GM18526 (cell line): Measurements from ENCODE around the gene RPLP1.

Source experiments
- POLR2A ChIP-seq: IDR thresholded peaks from 3 replicates; pipeline ENCODE4 v1.6.1; 2011; ENCODE audit not compliant: insufficient read length; ENCODE audit errors: extremely low read depth

The RPLP1 gene

DNA sequence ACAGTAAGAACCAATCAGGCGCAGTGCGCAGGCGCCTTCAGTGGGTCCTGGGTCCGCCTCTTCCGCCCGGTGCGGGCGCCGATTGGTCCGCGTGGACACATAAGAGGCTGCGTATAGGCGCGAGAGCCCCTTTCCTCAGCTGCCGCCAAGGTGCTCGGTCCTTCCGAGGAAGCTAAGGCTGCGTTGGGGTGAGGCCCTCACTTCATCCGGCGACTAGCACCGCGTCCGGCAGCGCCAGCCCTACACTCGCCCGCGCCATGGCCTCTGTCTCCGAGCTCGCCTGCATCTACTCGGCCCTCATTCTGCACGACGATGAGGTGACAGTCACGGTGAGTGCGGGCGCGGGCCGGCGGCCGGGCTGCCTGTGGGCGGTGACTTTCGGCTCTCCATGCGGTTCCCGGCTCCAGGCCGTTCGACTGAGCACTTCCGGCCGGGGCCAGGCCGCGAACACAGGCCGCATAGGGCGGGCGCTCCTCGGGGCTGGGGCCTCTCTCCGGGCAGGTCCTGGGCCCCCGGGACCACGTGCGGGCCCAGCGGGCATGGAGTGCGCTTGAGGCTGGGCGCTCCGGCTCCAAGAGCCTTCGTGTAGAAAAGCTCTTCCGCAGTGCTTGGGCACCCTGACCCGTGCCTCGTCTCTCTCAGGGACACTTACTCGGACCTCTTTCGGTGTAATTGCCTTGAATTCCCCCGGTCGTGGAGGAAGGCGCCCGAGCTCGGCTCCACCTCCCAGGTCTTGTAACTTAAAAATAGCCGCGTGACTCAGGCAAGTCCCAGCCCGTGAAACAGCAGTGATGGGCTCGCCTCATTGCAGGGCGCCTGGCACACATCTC lies at the start of gene RPLP1:
TSS of gene RPLP1 (plus strand) at position 127 of the 830 bp plus-strand sequence. CDS start at position 258, 131 bp downstream.
- peak; percentile 100 for TF ChIP-seq POLR2A

DNA sequence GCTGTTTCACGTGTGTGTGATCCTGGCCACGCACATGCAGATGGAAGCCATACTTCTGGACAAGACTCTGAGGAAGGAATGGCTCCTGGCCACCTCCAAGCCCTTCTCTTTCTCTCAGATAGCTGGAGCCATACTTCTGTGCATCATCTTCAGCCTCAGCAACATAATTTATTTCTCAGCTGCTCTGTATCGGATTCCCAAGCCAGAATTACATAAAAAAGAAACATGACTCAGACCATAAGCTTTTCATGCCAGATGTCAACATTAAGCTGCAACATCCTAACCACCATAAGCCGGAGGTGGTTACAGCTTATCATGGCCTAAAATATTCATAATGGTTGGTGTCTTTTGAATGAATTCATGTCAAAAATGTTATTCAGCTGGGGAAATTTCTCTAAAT lies 49.0 kb upstream of the RPLP1 start:
- no peak for TF ChIP-seq POLR2A

DNA sequence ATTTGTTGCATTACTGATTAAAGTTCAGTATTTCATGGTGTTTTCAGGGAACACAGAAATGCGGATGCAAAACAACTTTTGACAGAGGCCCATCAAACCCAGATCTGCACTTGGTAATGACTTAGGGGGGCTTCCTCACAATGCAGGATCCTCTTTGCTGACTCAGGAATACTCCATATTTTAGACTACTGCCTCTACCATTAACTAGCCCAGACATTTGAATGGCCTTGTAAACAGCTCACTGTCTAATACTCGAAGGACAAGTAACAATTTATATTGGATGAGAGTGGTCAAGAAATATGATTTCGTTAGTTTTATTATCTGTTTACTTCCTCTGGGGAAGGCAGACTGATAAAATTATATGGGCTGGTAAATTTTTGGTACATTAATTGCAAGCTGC lies 47.5 kb upstream of the RPLP1 start:
- no peak for TF ChIP-seq POLR2A

DNA sequence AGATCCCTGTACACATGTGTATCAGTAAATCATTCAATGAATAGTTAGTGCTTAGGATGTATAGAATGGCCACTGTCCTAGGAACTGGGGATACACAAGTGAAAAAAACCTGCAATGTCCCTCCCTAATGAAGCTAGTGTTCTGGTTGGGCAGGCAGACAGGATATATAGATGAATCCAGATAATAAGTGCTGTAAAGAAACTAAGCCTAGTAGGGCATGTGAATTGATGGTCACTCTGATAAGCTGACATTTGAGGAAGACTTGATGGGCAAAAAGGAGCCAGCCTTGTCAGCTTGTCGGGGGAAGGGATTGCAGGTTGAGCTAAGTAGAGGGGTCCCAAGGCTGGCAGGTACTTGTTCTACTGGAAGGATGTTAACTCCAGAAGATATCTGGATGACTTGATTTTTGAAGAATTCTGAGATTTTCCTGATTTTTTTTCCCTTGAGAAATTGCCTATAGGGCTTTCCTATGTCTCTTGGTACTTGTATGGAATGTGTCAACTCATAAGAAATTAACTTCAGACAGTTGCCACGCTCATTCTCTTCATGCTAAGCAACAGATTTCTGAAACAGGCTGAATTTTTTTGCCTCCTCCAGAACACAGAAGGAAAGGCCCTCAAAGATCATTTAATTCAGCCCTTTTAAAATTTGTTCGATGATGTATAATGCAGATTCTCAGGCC lies 44.8 kb upstream of the RPLP1 start:
- TF ChIP-seq POLR2A: no peak

DNA sequence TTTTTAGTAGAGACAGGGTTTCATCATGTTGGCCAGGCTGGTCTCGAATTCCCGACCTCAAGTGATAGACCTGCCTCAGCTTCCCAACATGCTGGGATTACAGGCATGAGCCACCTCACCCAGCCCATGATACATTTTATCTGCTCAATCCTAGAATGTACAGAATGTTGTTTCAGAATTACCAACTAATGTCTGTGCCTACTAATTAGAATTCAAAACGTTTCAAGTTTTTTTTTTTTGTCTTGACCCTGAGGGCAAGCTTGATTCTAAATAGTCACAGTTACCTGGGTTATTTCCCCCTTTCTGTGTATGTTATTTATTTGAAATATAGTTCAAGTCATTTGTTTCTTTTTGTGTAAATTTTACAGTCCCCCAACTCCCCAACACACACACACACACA lies 43.8 kb upstream of the RPLP1 start:
- no peak for TF ChIP-seq POLR2A

DNA sequence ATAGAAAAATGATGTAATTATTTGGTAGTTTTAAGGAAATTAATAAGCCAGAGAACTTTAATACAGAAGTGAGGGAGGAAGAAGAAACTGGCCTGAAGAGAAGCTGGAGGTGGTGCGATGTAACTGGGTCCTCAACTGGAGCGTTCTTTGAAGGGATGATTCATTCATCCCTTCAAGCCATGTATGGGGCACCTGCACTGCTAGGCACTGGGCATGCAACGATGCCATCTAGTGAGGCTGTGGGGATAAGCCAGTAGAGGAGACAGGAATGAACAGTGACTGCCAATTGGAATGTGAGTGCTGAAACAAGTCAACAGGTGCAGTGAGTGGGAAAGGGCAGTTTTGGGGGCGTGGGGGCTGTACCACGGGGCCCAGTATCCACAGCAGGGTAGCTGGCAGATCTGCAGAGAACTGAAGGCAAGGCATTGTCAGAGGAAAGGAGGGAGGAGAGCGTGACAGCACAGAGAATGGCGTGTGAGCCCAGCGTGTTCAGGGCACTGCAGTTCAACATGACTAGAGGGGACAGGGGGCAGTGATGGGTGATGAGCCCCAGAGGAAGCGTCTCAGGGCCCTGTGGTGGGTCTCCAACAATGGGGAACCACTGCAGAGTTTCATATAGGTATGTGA lies 42.3 kb upstream of the RPLP1 start:
- TF ChIP-seq POLR2A: no peak

DNA sequence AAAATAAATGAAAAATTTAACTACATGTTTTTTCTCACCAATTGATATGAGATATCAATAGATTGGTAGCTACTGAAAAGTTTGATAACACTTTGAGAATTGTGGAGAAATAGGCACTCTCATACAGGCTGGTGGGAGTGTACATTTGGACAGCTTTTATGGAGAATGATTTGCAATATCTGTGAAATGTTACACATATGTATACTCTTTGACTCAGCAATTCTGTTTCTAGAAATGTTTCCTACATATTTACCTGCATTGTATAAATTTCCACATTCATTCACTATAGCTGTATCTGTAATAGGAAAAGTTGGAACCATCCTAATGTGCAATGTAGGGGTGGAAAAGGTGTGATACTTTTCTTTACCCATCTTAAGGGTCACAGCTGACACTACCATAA lies 40.3 kb upstream of the RPLP1 start:
- TF ChIP-seq POLR2A: no peak

DNA sequence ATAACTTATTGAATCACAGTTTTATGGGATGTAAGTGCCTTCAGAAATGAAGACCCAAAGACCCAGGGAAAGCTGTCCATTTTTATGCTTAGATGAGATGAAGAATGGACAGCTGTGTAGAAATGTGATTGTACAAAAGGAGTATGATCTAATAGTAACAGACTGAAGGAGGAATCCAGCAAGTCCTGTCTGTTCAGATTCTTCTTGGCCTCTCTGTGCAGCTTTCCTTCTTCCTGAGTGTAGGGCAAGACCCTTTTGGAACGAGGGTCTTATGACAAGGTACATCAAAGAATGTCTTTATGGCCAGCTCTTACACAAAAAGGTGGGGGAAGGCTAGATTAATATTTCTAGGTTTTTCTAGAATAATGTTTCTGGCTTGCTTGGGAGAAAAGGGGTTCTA lies 39.9 kb upstream of the RPLP1 start:
- TF ChIP-seq POLR2A: no peak

DNA sequence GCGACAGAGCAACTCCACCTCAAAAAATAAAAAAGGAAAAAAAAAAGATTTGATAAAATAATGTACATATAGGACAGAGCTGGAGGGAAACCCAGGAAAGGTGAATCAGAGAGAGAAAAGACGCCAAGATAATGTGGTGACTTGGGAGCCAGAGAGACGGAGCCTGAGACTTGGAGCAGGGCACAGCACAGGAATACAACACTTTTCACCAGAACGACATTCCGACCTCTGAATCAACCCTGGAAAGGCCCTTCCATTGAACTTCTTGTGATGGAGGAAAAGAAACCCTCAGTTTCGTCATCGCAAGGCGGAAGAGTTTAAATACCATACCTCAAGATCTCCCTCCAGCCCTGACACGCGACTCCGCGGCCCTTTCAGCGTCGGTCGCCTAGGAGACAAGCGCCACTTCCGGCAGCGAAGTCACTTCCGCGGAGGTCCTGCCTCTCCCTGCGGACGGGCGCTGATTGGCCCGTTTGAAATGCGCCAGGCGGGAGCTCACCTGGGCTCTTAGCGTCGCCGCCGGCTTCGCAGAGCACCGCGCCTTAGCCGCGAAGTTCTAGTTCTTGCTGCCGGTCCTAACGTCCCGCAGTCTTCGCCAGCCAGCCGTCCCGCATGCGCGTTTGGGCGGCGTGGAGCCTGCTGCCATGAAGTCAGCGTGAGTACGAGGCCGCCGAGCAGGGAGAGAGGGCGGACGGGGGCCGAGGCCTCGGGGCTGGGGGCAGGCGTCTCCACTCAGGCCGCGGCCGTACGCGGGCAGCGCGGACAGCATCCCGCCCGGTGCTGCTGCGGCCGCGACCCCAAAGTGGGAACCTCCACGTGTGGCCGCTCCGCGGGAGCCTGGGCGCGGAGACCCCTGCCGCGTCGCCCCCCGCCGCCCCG lies 38.6 kb upstream of the RPLP1 start, which contains the start of gene KIF23:
TSS of gene KIF23 (plus strand) at position 528 of the 879 bp plus-strand sequence. CDS start at position 645, 117 bp downstream.
- peak; percentile 67 for TF ChIP-seq POLR2A

DNA sequence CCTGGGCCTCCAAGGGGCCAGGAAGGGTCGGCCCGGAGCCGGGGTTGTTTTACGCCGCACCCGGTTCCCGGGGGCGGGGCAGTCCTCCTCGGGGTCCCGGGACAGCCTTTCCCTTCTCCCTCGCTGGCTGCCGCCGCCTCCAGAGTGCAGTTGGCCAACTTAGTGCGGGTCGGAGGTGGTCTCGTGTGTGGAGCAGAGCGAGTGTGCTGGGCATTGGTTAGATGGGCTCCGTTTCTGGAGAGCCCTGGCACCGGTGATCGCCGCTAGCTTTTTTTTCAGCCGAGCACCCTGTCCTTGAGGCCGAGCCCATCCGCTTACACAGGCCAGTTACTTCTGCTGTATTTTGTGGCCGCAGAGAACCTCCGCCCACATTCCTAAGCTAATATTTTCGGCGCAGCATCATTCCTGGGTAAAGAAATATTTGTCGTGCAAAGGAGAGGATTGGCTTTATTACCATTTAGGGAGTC lies 37.9 kb upstream of the RPLP1 start:
- no peak for TF ChIP-seq POLR2A

DNA sequence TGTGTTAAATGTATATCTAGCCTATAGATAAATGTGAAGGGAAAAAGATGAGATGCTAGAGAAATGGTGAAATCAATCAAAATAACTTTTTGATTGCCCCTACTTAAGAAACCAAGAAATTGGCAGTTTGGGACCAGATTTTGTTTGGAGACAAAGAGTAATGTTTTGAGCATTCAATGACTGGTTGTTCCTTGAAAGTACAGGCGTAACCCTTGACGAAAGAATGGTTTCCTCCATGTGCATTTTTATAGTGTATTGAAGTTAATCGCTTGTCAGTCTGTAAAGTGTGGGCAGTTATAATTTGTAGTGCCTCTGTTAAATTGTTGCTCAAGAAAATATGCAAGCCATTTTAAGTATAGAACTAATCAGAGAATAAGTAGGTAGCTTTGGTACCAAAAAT lies 37.2 kb upstream of the RPLP1 start:
- no peak for TF ChIP-seq POLR2A

DNA sequence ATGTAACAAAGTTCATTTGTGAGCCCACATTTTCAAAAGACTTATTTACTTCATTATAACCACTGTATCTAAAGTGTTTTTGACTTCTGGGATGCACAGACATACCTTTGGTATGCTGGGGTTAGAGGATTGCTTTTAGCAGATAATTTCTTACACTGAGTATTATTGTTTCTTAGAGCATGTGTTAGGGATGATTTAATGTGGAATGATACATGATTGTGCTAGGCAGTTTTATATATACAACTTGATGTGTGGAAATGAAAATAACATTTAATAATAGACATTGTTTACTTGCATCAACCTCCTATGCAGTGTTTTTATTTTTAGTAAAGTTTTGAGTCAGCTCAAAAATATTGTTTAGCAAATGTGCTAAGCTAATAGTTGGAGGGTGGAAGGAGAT lies 35.0 kb upstream of the RPLP1 start:
- no peak for TF ChIP-seq POLR2A

DNA sequence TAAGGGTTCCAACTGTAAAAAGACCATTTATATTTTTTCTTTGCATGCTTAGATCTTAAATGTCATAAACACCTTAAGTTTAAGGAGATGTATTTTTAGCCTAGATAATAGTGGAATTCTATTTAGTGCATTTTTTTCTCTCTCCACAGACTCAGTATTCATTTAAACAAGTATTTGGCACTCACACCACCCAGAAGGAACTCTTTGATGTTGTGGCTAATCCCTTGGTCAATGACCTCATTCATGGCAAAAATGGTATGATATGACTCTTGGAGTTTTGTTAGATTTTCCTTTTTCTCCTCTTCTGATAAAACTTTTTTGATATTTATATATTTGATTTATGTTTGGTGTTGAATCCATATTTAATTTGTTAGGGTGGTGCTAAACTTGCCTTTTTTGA lies 31.1 kb upstream of the RPLP1 start:
- TF ChIP-seq POLR2A: no peak

DNA sequence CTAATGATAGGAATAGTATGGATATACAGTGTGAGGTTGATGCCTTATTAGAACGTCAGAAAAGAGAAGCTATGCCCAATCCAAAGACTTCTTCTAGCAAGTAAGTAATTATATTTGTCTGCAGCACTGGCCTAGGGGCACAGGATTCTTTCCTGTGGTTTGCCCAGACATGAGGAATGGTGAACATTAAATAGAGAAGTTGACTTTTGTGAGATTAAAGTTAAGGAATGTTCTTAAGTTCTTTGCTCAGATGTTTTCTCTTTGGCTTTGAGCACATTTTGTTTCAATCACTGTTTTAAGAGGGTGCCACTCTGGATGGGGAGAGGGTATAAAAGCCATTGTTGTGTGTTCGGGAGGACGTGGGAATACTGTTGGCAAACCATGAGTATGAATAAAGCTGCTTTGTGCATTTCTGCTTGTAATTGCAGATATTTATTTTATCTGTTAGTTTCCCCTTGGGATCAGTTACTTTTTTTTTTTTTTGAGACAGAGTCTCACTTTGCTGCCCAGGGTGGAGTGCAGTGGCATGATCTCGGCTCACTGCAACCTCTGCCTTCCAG lies 30.2 kb upstream of the RPLP1 start:
- no peak for TF ChIP-seq POLR2A

DNA sequence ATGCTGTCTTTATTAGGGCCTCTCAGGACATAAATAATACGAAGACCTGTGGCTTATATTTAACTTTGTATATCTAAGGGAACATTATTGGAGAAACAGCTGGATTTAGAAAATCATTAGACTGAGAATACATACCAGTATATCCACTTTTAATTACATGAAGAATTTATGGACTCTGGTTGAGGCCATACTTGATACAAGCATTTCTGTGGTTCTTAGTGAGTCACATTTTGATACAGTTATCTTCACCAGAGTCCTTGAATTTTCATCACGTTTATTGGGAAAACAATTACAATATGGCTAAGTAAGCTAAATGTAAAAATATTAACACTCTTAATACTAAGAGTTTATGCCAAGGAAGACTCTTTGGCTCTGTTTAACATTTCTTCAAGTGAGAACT lies 28.6 kb upstream of the RPLP1 start:
- TF ChIP-seq POLR2A: no peak
